Mucosa of descending colon (tissue), 3 donors: Measurements from ENCODE around the gene KIAA0825. TPM values are rescaled to one million over a fixed set of nuclear protein-coding genes. Genes with fewer than 3 reads are reported as not detected.
A peak's percentile ranks its signal among the peaks of the same experiment; 100 is the strongest.

Experiments
- ATAC-seq: fragments of 200-7000 bp; cut with Tn5 transposase; one replicate; pipeline ENCODE4 v1.9.1; 2020; ENCODE audit warnings: mild to moderate bottlenecking, moderate library complexity
- DNase-seq, 3 donors: peaks; one replicate each; pipeline ENCODE4 v3.0.0-alpha.2; 2020
- H3K36me3 ChIP-seq: fragments of 200-600 bp; one replicate; pipeline ENCODE4 v1.8.0; 2021; ENCODE audit warnings: low read depth, mild to moderate bottlenecking
- H3K4me1 ChIP-seq: fragments of 200-600 bp; one replicate; pipeline ENCODE4 v1.8.0; 2021; ENCODE audit warnings: low read depth, mild to moderate bottlenecking
- H3K4me3 ChIP-seq: fragments of 200-600 bp; one replicate; pipeline ENCODE4 v1.8.0; 2021; ENCODE audit warnings: mild to moderate bottlenecking
- H3K9me3 ChIP-seq: fragments of 200-600 bp; one replicate; pipeline ENCODE4 v1.8.0; 2021; ENCODE audit warnings: mild to moderate bottlenecking
- intact Hi-C, 2 donors: fragments of 100-400 bp; cut with DNase I in 1 of 2; cut with micrococcal nuclease in 1 of 2; formaldehyde crosslinking; loops; one replicate each; pipeline versions ENCODE4 v1.11.0 to v1.11.1; 2022; cut with DNase I, micrococcal nuclease
- long read RNA-seq, 2 donors: library from polyadenylated mRNA; unstranded; transcript quantifications; one replicate each; pipeline ENCODE4 v2.0.0, GENCODE V29; 2019 to 2021
- total RNA-seq, 3 donors: library from RNA; stranded (reverse); fragmentation: NEBNext Ultra II Directional in 2 of 3; extraction: Animal tissue kit (Norgen Biotek cat#: 25700) in 2 of 3; gene quantifications; one replicate each; pipeline versions ENCODE4 v1.2.1 to v1.2.4, GENCODE V29; 2021 to 2023
- TF ChIP-seq, protein P1 (sequence below): fragments of 200-600 bp; IDR thresholded peaks from one replicate; pipeline ENCODE4 v1.8.0; 2022; ENCODE audit warnings: antibody characterized with exemption, mild to moderate bottlenecking
- donor health status: DM: no; HTN: no; CAD: no; lungs with moderate emphysema.
- donor health status: DM: no; HTN: no; CAD: no.
- donor health status: DM: no; HTN: yes; CAD: no.

The KIAA0825 gene, protein sequence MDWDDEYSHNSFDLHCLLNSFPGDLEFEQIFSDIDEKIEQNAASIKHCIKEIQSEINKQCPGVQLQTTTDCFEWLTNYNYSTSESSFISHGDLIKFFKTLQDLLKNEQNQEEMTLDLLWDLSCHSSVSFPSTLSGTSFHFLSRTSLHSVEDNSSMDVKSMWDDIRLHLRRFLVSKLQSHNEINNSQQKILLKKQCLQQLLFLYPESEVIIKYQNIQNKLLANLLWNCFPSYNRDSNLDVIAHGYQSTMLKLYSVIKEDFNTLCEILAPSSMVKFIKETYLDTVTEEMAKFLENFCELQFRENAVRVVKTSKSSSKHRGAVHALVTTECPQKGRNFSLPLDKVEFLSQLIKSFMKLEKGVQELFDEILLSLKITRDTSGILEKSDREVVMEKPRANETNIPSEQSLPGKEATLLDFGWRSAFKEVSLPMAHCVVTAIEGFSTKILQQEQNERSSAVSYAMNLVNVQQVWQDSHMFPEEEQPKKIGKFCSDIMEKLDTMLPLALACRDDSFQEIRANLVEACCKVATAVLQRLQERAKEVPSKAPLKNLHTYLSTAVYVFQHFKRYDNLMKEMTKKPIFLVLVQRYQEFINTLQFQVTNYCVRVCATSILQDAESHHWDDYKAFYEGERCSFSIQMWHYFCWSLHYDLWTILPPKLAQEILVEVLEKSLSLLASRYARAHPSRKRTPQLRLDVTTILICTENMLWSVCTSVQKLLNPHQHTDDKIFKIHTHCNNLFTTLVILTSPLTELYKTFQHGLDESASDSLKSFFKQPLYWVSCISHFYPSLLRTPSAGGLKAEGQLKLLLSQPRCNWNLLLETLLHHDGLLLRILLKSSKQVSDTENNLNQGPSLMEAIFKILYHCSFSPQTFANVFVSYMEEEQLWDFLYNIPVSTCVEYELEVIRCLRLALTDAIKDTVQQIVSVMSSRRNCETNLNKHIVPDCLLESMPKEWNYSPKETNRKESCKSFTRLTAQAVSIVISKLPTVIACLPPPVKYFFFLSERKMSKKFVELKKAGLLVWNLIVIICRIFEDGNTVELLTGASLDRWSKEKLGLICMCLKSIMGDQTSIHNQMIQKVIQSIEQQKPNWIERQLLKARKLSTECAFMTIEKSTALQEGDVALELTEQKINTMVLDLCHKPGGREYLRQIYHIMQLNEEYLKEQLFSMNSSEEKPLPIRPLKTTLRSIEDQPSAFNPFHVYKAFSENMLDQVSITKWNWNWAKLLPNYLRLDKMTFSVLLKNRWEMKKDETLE (N-terminal part only)
- total RNA-seq: 1 to 10 TPM; 2.6 to 3.6 (median 3.1) TPM
- long read RNA-seq, donor 1, partial matches to known transcripts: 0 of 2 reads
- long read RNA-seq, donor 1, other reads (novel, unspliced or antisense): 1 of 2 reads
- long read RNA-seq, donor 2, partial matches to known transcripts: 1 of 2 reads
- long read RNA-seq, donor 2, other reads (novel, unspliced or antisense): 1 of 2 reads

DNA sequence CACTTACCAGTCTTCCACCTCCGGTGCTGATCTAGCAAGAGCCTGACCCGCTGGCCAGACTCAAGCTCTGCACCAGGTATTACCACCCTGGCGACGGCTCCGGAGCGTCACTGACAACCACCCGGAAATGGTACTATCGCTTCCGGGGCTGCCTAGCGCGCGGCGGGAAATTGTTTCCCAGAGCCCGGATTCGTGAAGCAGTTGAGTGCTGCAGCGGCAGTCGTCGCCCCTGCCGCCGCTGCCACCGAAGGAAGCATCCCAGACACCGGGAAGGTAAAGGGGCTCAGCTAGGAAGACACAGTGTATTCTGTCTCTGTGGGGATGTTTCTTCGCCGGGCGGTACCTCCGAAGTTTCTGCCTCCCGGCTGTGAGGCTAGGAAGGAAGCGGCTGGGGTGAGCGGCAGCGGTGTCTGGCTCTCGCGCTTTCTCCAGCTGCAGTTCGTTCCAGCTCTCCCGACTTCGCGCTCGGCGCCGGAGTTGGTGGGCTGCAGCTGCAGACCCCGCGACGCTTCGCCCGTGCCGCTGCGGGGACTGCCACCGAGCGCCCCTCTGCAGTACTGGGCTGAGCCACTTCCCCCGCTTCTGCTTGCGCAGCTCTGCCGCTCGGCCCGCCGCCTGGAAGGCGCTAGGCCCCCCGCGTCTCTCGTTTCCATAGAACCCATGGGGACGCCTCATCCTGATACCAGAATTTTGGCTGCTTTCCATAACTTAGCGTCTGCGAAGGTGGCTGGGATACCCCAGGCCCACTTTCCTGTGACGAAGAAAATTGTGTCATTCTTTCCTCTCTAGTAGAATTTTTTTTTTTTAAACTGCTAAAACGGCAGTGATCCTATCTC is at the start of gene KIAA0825, which contains the start of gene SLF1:
KIAA0825 (minus strand) TSS at position 112 of the 836 bp plus-strand sequence. CDS start 81,478 bp downstream, outside the sequence.
SLF1 (plus strand) TSS at position 177 of the 836 bp plus-strand sequence. CDS start 10,142 bp downstream, outside the sequence.
- intact Hi-C loops: no loop called here
- no peaks in the 10 kb centered on the region for H3K36me3 ChIP-seq
- TF ChIP-seq, protein P1, sequence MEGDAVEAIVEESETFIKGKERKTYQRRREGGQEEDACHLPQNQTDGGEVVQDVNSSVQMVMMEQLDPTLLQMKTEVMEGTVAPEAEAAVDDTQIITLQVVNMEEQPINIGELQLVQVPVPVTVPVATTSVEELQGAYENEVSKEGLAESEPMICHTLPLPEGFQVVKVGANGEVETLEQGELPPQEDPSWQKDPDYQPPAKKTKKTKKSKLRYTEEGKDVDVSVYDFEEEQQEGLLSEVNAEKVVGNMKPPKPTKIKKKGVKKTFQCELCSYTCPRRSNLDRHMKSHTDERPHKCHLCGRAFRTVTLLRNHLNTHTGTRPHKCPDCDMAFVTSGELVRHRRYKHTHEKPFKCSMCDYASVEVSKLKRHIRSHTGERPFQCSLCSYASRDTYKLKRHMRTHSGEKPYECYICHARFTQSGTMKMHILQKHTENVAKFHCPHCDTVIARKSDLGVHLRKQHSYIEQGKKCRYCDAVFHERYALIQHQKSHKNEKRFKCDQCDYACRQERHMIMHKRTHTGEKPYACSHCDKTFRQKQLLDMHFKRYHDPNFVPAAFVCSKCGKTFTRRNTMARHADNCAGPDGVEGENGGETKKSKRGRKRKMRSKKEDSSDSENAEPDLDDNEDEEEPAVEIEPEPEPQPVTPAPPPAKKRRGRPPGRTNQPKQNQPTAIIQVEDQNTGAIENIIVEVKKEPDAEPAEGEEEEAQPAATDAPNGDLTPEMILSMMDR: no peak
- ATAC-seq (peak; percentile 98), DNase-seq (peak; percentile 92 to 93 (median 92))
- H3K4me1 ChIP-seq: peaks cover 17% of the 10 kb centered on the region
- H3K9me3 ChIP-seq: no peaks in the 10 kb centered on the region
- peak within 1 kb of the TSS; percentile 42 for H3K4me3 ChIP-seq

DNA sequence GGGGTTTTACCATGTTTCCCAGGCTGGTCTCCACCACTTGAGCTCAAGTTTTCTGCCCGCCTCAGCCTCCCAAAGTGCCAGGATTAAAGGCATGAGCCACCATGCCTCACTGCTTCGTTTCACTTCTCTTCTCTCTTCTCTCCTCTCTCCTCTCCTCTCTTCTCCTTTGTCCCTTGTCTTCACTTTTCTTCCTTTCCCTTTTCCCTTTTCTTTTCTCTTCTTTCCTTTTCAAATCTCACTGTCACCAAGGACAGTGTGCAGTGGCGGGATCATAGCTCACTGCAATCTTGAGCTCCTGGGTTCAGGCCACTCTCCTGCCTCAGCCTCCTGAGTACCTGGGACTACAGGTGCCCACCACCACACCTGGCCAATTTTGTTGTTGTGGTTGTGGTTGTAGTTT is 49.5 kb upstream of the KIAA0825 start:
- Histone ChIP-seq H3K36me3 (no peaks in the 10 kb centered on the region), H3K4me1 (no peaks in the 10 kb centered on the region), H3K4me3 (no peak overlapping the region), H3K9me3 (no peaks in the 10 kb centered on the region)
- no peak for DNase-seq
- ATAC-seq: no peak
- intact Hi-C loops: no loop called here
- TF ChIP-seq, protein P1: no peak

DNA sequence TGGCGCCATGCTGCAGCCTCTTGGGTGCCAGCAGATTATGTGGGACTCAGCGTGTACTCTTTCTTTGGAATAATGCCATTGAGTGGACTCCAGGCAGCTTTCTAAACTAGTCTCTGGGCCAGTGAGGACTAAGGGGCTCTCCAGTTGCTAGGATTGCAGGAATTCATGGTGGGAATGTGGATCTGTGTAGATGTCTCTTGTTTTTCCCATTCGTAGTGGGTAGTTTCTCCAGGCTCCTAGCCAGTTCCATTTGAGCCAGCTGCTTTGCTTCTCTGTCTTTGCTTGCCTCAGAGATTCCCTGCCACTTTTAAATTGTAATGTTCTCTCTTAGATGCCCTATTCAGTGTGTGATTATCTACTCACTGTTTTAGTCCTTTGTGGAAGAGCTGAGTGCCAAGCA is 42.7 kb upstream of the KIAA0825 start:
- TF ChIP-seq, protein P1: no peak
- ATAC-seq (no peak), DNase-seq (no peak)
- H3K4me3 ChIP-seq: no peak overlapping the region
- peaks cover 16% of the 10 kb centered on the region for H3K9me3 ChIP-seq
- H3K36me3 ChIP-seq: no peaks in the 10 kb centered on the region
- intact Hi-C loops: no loop called here
- no peaks in the 10 kb centered on the region for H3K4me1 ChIP-seq

DNA sequence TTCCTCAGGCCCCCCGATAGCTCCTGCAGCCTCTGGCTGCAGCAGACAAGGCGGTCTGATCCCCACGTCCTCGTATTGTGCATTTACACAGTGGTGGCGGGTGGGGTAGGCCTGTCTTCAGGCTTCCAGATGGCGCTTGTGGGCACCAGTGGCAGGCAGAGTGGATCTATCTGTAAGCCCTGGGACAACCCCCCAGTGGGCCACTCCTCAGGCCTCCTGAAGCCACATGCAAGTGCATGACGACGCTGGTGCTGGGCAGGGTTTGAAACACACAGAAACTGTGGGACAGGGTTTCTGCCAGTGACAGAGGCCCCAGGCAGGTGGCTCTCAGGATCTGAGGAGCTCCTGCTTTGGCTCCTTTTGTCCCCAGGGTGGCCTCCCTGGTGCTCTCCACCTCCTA is 42.1 kb upstream of the KIAA0825 start:
- DNase-seq: no peak
- intact Hi-C loops: no loop called here
- Histone ChIP-seq H3K9me3 (peaks cover 21% of the 10 kb centered on the region), H3K36me3 (no peaks in the 10 kb centered on the region), H3K4me1 (no peaks in the 10 kb centered on the region), H3K4me3 (no peak overlapping the region)
- TF ChIP-seq, protein P1: no peak
- no peak for ATAC-seq
